ENCODE data around the gene PTPRN2.
"Not testable (repeated sequence)": the region's sequence is repeated elsewhere in the genome, so short reads cannot be mapped to it uniquely, and the experiment has no call there.

The PTPRN2 gene

GRCh38 chr7:158508802-158509385 is 78.7 kb downstream of the PTPRN2 start:
- no peak for DNase-seq

- not testable (repeated sequence) for DNase-seq
Observed at GRCh38 chr7:158508321-158508720, 79.3 kb downstream of the PTPRN2 start.

- DNase-seq, result no peak
Observed at GRCh38 chr7:158507917-158508316, 79.7 kb downstream of the PTPRN2 start.

GRCh38 chr7:158507175-158507574 is 80.4 kb downstream of the PTPRN2 start:
- not testable (repeated sequence) for DNase-seq

- DNase-seq, result no peak
Observed at GRCh38 chr7:158506626-158507025, 81.0 kb downstream of the PTPRN2 start.

- no peak for DNase-seq
Observed at GRCh38 chr7:158505683-158506082, 81.9 kb downstream of the PTPRN2 start.

GRCh38 chr7:158502068-158502750 is 85.4 kb downstream of the PTPRN2 start:
- DNase-seq, result no peak

GRCh38 chr7:158501393-158502067 is 86.1 kb downstream of the PTPRN2 start:
- DNase-seq, result no peak

GRCh38 chr7:158500651-158501052 is 87.0 kb downstream of the PTPRN2 start:
- no peak for DNase-seq

GRCh38 chr7:158499082-158499455 is 88.6 kb downstream of the PTPRN2 start:
- no peak for DNase-seq

- DNase-seq, result no peak
Observed at GRCh38 chr7:158498443-158499081, 89.1 kb downstream of the PTPRN2 start.

GRCh38 chr7:158497627-158498026 is 90.0 kb downstream of the PTPRN2 start:
- DNase-seq, result no peak

GRCh38 chr7:158495786-158496185 is 91.8 kb downstream of the PTPRN2 start:
- DNase-seq, result peak; percentile 42

- DNase-seq, result no peak
Observed at GRCh38 chr7:158495216-158495615, 92.4 kb downstream of the PTPRN2 start.

GRCh38 chr7:158494643-158495042 is 93.0 kb downstream of the PTPRN2 start:
- DNase-seq, result no peak

- no peak for DNase-seq
Observed at GRCh38 chr7:158494162-158494586, 93.4 kb downstream of the PTPRN2 start.

- DNase-seq, result no peak
Observed at GRCh38 chr7:158492367-158492764, 95.3 kb downstream of the PTPRN2 start.

GRCh38 chr7:158491094-158491493 is 96.5 kb downstream of the PTPRN2 start:
- no peak for DNase-seq

- no peak for DNase-seq
Observed at GRCh38 chr7:158490171-158490782, 97.3 kb downstream of the PTPRN2 start.

GRCh38 chr7:158489462-158490155 is 98.0 kb downstream of the PTPRN2 start:
- no peak for DNase-seq

- DNase-seq, result no peak
Observed at GRCh38 chr7:158488181-158488971, 99.2 kb downstream of the PTPRN2 start.

GRCh38 chr7:158487631-158488151 is 99.9 kb downstream of the PTPRN2 start:
- DNase-seq, result no peak
